ENCODE data around the gene OR2F2.

OR2F2 gene

GRCh38 chr7:143974459-143974858, 39.4 kb downstream of the OR2F2 start:
- FAIRE-seq (no peak), DNase-seq (ENCODE audit: extremely low spot score, insufficient read length, low read depth) (no peak)

DNA sequence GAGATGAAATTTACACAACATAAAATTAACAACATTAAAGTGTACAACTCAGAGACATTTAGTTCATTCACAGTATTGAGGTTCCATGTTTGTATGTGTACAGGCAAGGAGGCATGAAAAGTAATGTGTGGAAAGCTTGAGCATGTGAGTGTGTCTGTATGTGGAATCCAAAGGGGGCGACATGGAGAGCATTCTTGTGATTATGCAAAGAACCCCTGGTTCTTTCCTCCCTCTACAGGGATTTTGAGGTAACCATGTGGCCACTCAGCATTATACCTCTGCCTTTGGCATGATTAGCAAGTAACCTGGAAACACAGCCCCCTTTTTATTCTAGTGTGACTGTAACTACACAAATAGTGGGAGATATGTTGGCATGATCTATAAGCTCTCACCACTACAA, 40.6 kb downstream of the OR2F2 start:
- DNase-seq (ENCODE audit: extremely low spot score, insufficient read length, low read depth) (no peak), FAIRE-seq (no peak)

DNA sequence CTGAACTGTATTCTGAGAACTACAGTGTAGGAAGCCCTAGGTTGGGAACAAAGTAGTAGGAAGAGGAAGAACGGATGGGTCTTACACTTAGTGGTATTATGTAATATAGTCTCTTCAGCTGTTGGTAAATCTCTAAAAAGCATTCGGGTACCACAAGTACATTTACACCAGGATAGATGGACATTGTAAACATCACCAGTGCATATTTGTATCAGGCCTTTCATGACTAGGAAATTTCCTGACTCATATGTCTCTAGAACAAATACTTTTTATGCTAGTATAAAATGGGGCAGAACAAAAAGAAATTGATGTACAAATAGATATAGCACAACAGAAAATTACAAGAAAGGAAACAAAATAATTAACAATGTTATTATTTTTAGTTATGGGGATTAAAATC, 43.6 kb downstream of the OR2F2 start:
- DNase-seq (ENCODE audit: extremely low spot score, insufficient read length, low read depth) = no peak
- FAIRE-seq = no peak

DNA sequence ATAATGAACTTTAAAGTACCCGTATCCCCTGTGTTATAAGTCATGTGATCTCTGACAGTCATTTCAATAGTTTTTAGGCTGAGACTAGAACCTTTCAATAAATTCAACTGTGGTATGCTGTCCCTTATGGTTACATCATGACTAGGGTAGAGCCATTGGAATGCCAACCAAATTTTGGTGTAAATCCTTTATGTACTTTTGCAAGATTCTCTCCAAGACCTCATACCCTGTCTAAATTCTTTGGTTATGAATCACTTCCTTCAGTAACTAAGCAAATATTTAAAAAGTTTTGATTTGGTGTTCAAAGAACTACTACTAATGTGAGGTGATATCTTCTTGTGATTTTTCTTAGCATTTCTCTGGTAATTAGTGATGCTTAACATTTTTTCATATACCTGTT, 44.3 kb downstream of the OR2F2 start:
- DNase-seq (ENCODE audit: extremely low spot score, insufficient read length, low read depth) (no peak), FAIRE-seq (no peak)

- FAIRE-seq (no peak), DNase-seq (ENCODE audit: extremely low spot score, insufficient read length, low read depth) (no peak)
Observed at GRCh38 chr7:143979998-143980397, 45.0 kb downstream of the OR2F2 start.

DNA sequence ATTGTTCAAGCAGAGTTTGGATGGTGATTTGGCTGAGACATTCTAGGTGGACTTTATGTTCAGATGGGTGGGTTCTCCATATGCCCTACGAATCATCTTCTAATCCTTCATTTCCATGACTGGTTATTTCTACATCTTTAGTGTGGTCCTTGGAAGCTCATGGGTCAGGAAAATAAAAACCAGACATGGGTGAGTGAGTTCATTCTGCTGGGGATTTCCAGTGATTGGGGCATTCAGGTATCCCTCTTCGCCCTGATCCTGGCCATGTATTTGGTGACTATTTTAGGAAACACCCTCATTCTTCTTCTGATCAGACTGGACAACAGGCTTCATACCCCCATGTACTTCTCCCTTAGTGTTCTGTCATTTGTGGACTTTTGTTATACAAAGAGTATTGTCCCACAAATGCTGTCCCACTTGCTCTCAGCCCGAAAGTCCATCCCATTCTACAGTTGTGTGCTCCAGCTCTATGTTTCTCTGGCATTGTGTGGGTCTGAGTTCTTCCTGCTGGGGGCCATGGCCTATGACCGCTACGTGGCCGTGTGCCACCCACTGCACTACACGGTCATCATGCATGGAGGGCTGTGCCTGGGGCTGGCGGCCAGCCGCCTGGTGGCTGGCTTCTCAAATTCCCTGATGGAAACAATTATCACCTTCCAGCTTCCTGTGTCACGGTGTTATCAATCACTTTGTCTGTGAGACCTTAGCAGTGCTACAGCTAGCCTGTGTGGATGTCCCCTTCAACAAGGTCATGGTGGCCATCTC, 45.9 kb downstream of the OR2F2 start:
- DNase-seq (ENCODE audit: extremely low spot score, insufficient read length, low read depth) (no peak), FAIRE-seq (no peak)

DNA sequence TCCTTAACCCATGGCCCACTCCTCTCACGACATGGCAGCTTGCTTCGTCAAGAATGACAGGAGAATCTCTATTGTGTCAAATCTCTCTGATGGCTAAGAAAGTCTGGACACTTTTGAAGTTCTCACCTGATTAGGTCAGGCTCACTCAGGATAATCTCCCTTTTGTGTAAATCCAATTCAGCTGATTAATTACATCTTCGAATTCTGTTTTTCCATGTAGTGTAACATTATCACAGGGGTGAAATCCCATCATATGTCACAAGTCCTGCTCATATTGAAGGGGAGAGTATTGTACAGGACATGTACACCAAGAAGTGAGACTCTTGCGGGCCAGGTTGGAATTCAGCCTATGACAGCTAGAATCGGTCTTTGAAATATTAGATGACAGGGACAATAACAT, 48.9 kb downstream of the OR2F2 start:
- no peak for FAIRE-seq

More for the DNA sequence above, 48.9 kb downstream of the OR2F2 start:
- DNase-seq (ENCODE audit: extremely low spot score, insufficient read length, low read depth) = no peak
